Heart left ventricle (tissue), 16 donors: ENCODE results near the gene PPP2R3C. TPM values are rescaled to one million over a fixed set of nuclear protein-coding genes. Genes with fewer than 3 reads are reported as not detected.

Experiments
- ATAC-seq, 4 donors: fragments of 200-7000 bp; cut with Tn5 transposase; one replicate each; pipeline ENCODE4 v1.9.1; 2020 to 2022; ENCODE audit warnings: moderate library complexity in 4 of 4, mild to moderate bottlenecking in 3 of 4, moderate number of reproducible peaks in 1 of 4
- DNase-seq, 5 donors: peaks; one replicate each; pipeline ENCODE4 v3.0.0-alpha.2; 2020
- H3K27ac ChIP-seq, 12 donors: fragments of 200-600 bp; sonication (generic) in 4 of 12; one replicate each; pipeline versions ENCODE4 v1.5.0 to v1.8.0; 2016 to 2022; ENCODE audit warnings: mild to moderate bottlenecking in 2 of 12
- H3K27me3 ChIP-seq, 9 donors: fragments of 200-600 bp; sonication (generic) in 2 of 9; one replicate each; pipeline versions ENCODE4 v1.5.1 to v1.8.0; 2016 to 2022; ENCODE audit warnings: mild to moderate bottlenecking in 3 of 9
- H3K36me3 ChIP-seq, 9 donors: fragments of 200-600 bp; sonication (generic) in 2 of 9; one replicate each; pipeline versions ENCODE4 v1.5.0 to v1.8.0; 2018 to 2022; ENCODE audit warnings: mild to moderate bottlenecking in 2 of 9
- H3K4me1 ChIP-seq, 12 donors: fragments of 200-600 bp; sonication (generic) in 4 of 12; one replicate each; pipeline versions ENCODE4 v1.5.0 to v1.8.0; 2016 to 2022; ENCODE audit warnings: mild to moderate bottlenecking in 3 of 12
- H3K4me3 ChIP-seq, 12 donors: fragments of 200-600 bp; sonication (generic) in 4 of 12; one replicate each; pipeline versions ENCODE4 v1.5.0 to v1.8.0; 2017 to 2022; ENCODE audit warnings: mild to moderate bottlenecking in 9 of 12, moderate library complexity in 4 of 12
- H3K9me3 ChIP-seq, 12 donors: fragments of 200-600 bp; sonication (generic) in 4 of 12; one replicate each; pipeline versions ENCODE4 v1.5.0 to v1.8.0; 2016 to 2022; ENCODE audit warnings: mild to moderate bottlenecking in 1 of 12
- CTCF ChIP-seq, 12 donors: fragments of 200-600 bp; sonication (generic) in 4 of 12; IDR thresholded peaks; one replicate each; pipeline versions ENCODE4 v1.5.0 to v1.8.0; 2018 to 2022; ENCODE audit warnings: antibody characterized with exemption in 12 of 12, mild to moderate bottlenecking in 5 of 12
- POLR2A ChIP-seq, 2 donors: fragments of 450-650 bp; IDR thresholded peaks; one replicate each; pipeline ENCODE4 v1.6.1; 2017; ENCODE audit warnings: antibody characterized with exemption in 2 of 2, mild to moderate bottlenecking in 2 of 2, moderate library complexity in 2 of 2
- WGBS, 4 donors: extraction: QIAGEN DNeasy Blood & Tissue Kit in 2 of 4; methylation state at CpG; one replicate each; pipeline versions ENCODE4 v1.1.5 to v1.1.7; 2013 to 2018; 5-methylcytosine and 5-hydroxymethylcytosine counted together
- intact Hi-C, 10 donors: fragments of 100-400 bp; cut with DNase I; formaldehyde crosslinking; loops; one replicate each; pipeline versions ENCODE4 v1.11.1 to v1.14.2; 2022
- polyA plus RNA-seq, 2 donors: library from polyadenylated mRNA; stranded (reverse); fragments of 200-250 nt; gene quantifications; one replicate each; pipeline ENCODE4 v1.2.3, GENCODE V29; 2013
- total RNA-seq, 9 donors: library from RNA; depleted of rRNA in 2 of 9; stranded (reverse); fragments of >200 nt in 2 of 9; fragmentation: NEBNext Ultra II Directional in 3 of 9; extraction: Animal tissue kit (Norgen Biotek cat#: 25700) in 3 of 9; gene quantifications; one replicate each; pipeline versions ENCODE4 v1.1.0 to v1.2.4, GENCODE V29; 2016 to 2023
- donor health status: ischemic (EF 13 %, LVEDD 7.1; RV severe dilation, severe dysfunction).
- donor health status: healthy with polysubstance abuse.
- donor health status: DM: no; HTN: yes; CAD: no.
- donor health status: DM: no; HTN: no; CAD: no.
- donor health status: ischemic (EF 25% LVEDD 6.9; RV normal size, moderate dysfunction).
- donor health status: ischemic (EF 25% LVEDD 5.7; RV mildly dilated, moderate dysfunction).
- donor health status: healthy.
- donor health status: DM: yes; HTN: yes; CAD: no.
- donor health status: ischemic (EF 35%, LVEDD 5.7; RV mildly dilated, moderate dysfunction).
- donor health status: nonischemic (EF 11% LVEDD 7.7; RV severe dilation, severe dysfunction).
- donor health status: DM: yes; HTN: yes; CAD: no.
- donor health status: PGD.
- donor health status: ischemic (EF 29% LVEDD 5.4; RV normal size, mild dysfunction).
- donor health status: nonischemic (EF 23%, LVEDD 6.1; RV moderate dilation, normal function).

Gene PPP2R3C
- total and polyA plus RNA-seq, 11 donors = 15.2 to 37.3 (median 28.5) TPM

- Histone ChIP-seq H3K9me3 (no peaks in the 10 kb centered on the region), H3K27ac (no peak overlapping the region), H3K27me3 (no peaks in the 10 kb centered on the region), H3K4me3 (no peak overlapping the region), H3K36me3 (peaks cover 0 to 97% (median 82%) of the 10 kb centered on the region in 9 donors), H3K4me1 (no peaks in the 10 kb centered on the region)
- TF ChIP-seq CTCF (IDR thresholded peaks at IDR 0.05) = no peak
- TF ChIP-seq POLR2A (IDR thresholded peaks at IDR 0.05) = no peak
- intact Hi-C loops = no loop called here
- WGBS, 4 donors = 85 to 89% (median 86%) methylated on average over 1 of the region's 1 CpG
- DNase-seq (no peak), ATAC-seq (no peak)
Observed at GRCh38 chr14:35079742-35080141, 42.0 kb downstream of the PPP2R3C start.

- H3K36me3 ChIP-seq = peaks cover 0 to 94% (median 80%) of the 10 kb centered on the region in 9 donors
- H3K4me3 ChIP-seq = no peak overlapping the region
- ATAC-seq (no peak), DNase-seq (no peak)
- 87 to 98% (median 98%) methylated on average over 2 of the region's 2 CpGs for WGBS, 4 donors
- H3K9me3 ChIP-seq = no peaks in the 10 kb centered on the region
- intact Hi-C loops = no loop called here
- H3K27me3 ChIP-seq = no peaks in the 10 kb centered on the region
- TF ChIP-seq CTCF (IDR thresholded peaks at IDR 0.05) = no peak
- no peak for TF ChIP-seq POLR2A (IDR thresholded peaks at IDR 0.05)
- no peak overlapping the region for H3K27ac ChIP-seq
- peaks cover 0 to 4% (median 0%) of the 10 kb centered on the region in 12 donors for H3K4me1 ChIP-seq
Observed at GRCh38 chr14:35078082-35078481, 43.7 kb downstream of the PPP2R3C start.

GRCh38 chr14:35073486-35073885, 48.3 kb downstream of the PPP2R3C start:
- TF ChIP-seq POLR2A (IDR thresholded peaks at IDR 0.05) (no peak), CTCF (IDR thresholded peaks at IDR 0.05) (no peak)
- no peaks in the 10 kb centered on the region for H3K27me3 ChIP-seq
- H3K4me1 ChIP-seq = peaks cover 0 to 4% (median 0%) of the 10 kb centered on the region in 12 donors
- H3K4me3 ChIP-seq = no peak overlapping the region
- 78 to 87% (median 81%) methylated on average over 1 of the region's 1 CpG for WGBS, 4 donors
- no peak overlapping the region for H3K27ac ChIP-seq
- no peaks in the 10 kb centered on the region for H3K9me3 ChIP-seq
- intact Hi-C loops = no loop called here
- ATAC-seq = no peak
- H3K36me3 ChIP-seq = peaks cover 0 to 87% (median 69%) of the 10 kb centered on the region in 9 donors
- DNase-seq = no peak

GRCh38 chr14:35072226-35072625, 49.6 kb downstream of the PPP2R3C start:
- ATAC-seq = no peak
- TF ChIP-seq POLR2A (IDR thresholded peaks at IDR 0.05) = no peak
- no peak for TF ChIP-seq CTCF (IDR thresholded peaks at IDR 0.05)
- no peak for DNase-seq
- H3K4me1 ChIP-seq = peaks cover 0 to 4% (median 0%) of the 10 kb centered on the region in 12 donors
- H3K27ac ChIP-seq = no peak overlapping the region
- intact Hi-C loops = no loop called here
- WGBS, 4 donors = 92 to 97% (median 96%) methylated on average over 3 of the region's 3 CpGs
- no peaks in the 10 kb centered on the region for H3K9me3 ChIP-seq
- H3K4me3 ChIP-seq = no peak overlapping the region
- peaks cover 0 to 87% (median 70%) of the 10 kb centered on the region in 9 donors for H3K36me3 ChIP-seq
- H3K27me3 ChIP-seq = no peaks in the 10 kb centered on the region
